Left ventricle myocardium inferior (tissue), 1 donor: ENCODE measurements around the gene USP31. TPM values are rescaled to one million over a fixed set of nuclear protein-coding genes. Genes with fewer than 3 reads are reported as not detected.
A peak's percentile ranks its signal among the peaks of the same experiment; 100 is the strongest.

ENCODE experiments used
- DNase-seq: peaks from one replicate; pipeline ENCODE4 v3.0.0-alpha.2; 2020
- H3K27ac ChIP-seq: fragments of 200-600 bp; replicated peaks from 2 replicates; pipeline ENCODE4 v1.8.0; 2021
- H3K27me3 ChIP-seq: fragments of 200-600 bp; 2 replicates; pipeline ENCODE4 v1.8.0; 2021; ENCODE audit warnings: low read depth
- H3K36me3 ChIP-seq: fragments of 200-600 bp; 2 replicates; pipeline ENCODE4 v1.8.0; 2021
- H3K4me1 ChIP-seq: fragments of 200-600 bp; 2 replicates; pipeline ENCODE4 v1.8.0; 2021
- H3K4me3 ChIP-seq: fragments of 200-600 bp; 2 replicates; pipeline ENCODE4 v1.8.0; 2021; ENCODE audit warnings: mild to moderate bottlenecking, moderate library complexity
- H3K9me3 ChIP-seq: fragments of 200-600 bp; replicated peaks from 2 replicates; pipeline ENCODE4 v1.8.0; 2021
- CTCF ChIP-seq: fragments of 200-600 bp; IDR thresholded peaks from 2 replicates; pipeline ENCODE4 v1.8.0; 2021; ENCODE audit warnings: antibody characterized with exemption, mild to moderate bottlenecking, borderline replicate concordance
- intact Hi-C: fragments of 100-400 bp; cut with micrococcal nuclease; formaldehyde crosslinking; loops from one replicate; pipeline ENCODE4 v1.11.0; 2022
- total RNA-seq: library from RNA; stranded (reverse); fragmentation: NEBNext Ultra II Directional; extraction: Animal tissue kit (Norgen Biotek cat#: 25700); gene quantifications from one replicate; pipeline ENCODE4 v1.2.1, GENCODE V29; 2021
- donor health status: DM: no; HTN: yes; CAD: no; lungs with severe emphysema.

Gene USP31
- total RNA-seq, 1 donor from 2014 or later, result 28.2 TPM

GRCh38 chr16:23125277-23125676, 24.0 kb downstream of the USP31 start:
- Histone ChIP-seq H3K27me3 (no peaks in the 10 kb centered on the region), H3K27ac (peak overlapping the region; percentile 88), H3K4me3 (no peak overlapping the region), H3K9me3 (no peaks in the 10 kb centered on the region), H3K36me3 (no peaks in the 10 kb centered on the region), H3K4me1 (peaks cover 71% of the 10 kb centered on the region)
- TF ChIP-seq CTCF, result no peak
- DNase-seq, result no peak
- intact Hi-C loops, result no loop called here

GRCh38 chr16:23124315-23124714, 24.9 kb downstream of the USP31 start:
- Histone ChIP-seq H3K27me3 (no peaks in the 10 kb centered on the region), H3K9me3 (no peaks in the 10 kb centered on the region), H3K27ac (peak overlapping the region; percentile 88), H3K4me3 (peak overlapping the region; percentile 15), H3K36me3 (no peaks in the 10 kb centered on the region), H3K4me1 (peaks cover 71% of the 10 kb centered on the region)
- intact Hi-C loops, result no loop called here
- DNase-seq, result no peak
- no peak for TF ChIP-seq CTCF

- Histone ChIP-seq H3K4me3 (no peak overlapping the region), H3K9me3 (no peaks in the 10 kb centered on the region), H3K27ac (peak overlapping the region; percentile 88), H3K27me3 (no peaks in the 10 kb centered on the region), H3K4me1 (peaks cover 85% of the 10 kb centered on the region), H3K36me3 (no peaks in the 10 kb centered on the region)
- no peak for DNase-seq
- intact Hi-C loops, result no loop called here
- no peak for TF ChIP-seq CTCF
Measured at GRCh38 chr16:23122144-23122543, 27.1 kb downstream of the USP31 start.

GRCh38 chr16:23121024-23121423, 28.2 kb downstream of the USP31 start:
- no peak for DNase-seq
- no peaks in the 10 kb centered on the region for H3K27me3 ChIP-seq
- H3K27ac ChIP-seq, result peak overlapping the region; percentile 88
- H3K9me3 ChIP-seq, result no peaks in the 10 kb centered on the region
- TF ChIP-seq CTCF, result no peak
- peaks cover 94% of the 10 kb centered on the region for H3K4me1 ChIP-seq
- H3K4me3 ChIP-seq, result no peak overlapping the region
- intact Hi-C loops, result no loop called here
- H3K36me3 ChIP-seq, result no peaks in the 10 kb centered on the region

- intact Hi-C loops, result no loop called here
- no peak for TF ChIP-seq CTCF
- no peak for DNase-seq
- Histone ChIP-seq H3K4me1 (peaks cover 90% of the 10 kb centered on the region), H3K4me3 (no peak overlapping the region), H3K36me3 (no peaks in the 10 kb centered on the region), H3K27ac (peak overlapping the region; percentile 88), H3K27me3 (no peaks in the 10 kb centered on the region), H3K9me3 (no peaks in the 10 kb centered on the region)
Measured at GRCh38 chr16:23120562-23120961, 28.7 kb downstream of the USP31 start.

GRCh38 chr16:23119570-23119969, 29.7 kb downstream of the USP31 start:
- H3K27ac ChIP-seq, result peak overlapping the region; percentile 88
- H3K4me3 ChIP-seq, result no peak overlapping the region
- intact Hi-C loops, result no loop called here
- DNase-seq, result no peak
- no peaks in the 10 kb centered on the region for H3K9me3 ChIP-seq
- no peaks in the 10 kb centered on the region for H3K27me3 ChIP-seq
- no peak for TF ChIP-seq CTCF
- peaks cover 87% of the 10 kb centered on the region for H3K4me1 ChIP-seq
- no peaks in the 10 kb centered on the region for H3K36me3 ChIP-seq
